Heart left ventricle (tissue), 13 donors: ENCODE data around the gene FAM163A.

Experiments
- POLR2A ChIP-seq, 2 donors: fragments of 450-650 bp; IDR thresholded peaks; one replicate each; pipeline ENCODE4 v1.6.1; 2017; ENCODE audit warnings: antibody characterized with exemption in 2 of 2, mild to moderate bottlenecking in 2 of 2, moderate library complexity in 2 of 2
- TF ChIP-seq, protein P1 (sequence below), 12 donors: fragments of 200-600 bp; sonication (generic) in 4 of 12; IDR thresholded peaks; one replicate each; pipeline versions ENCODE4 v1.5.0 to v1.8.0; 2018 to 2022; ENCODE audit warnings: antibody characterized with exemption in 12 of 12, mild to moderate bottlenecking in 5 of 12
- donor health status: ischemic (EF 13 %, LVEDD 7.1; RV severe dilation, severe dysfunction).
- donor health status: DM: no; HTN: yes; CAD: no.
- donor health status: DM: no; HTN: no; CAD: no.
- donor health status: ischemic (EF 25% LVEDD 6.9; RV normal size, moderate dysfunction).
- donor health status: ischemic (EF 25% LVEDD 5.7; RV mildly dilated, moderate dysfunction).
- donor health status: ischemic (EF 35%, LVEDD 5.7; RV mildly dilated, moderate dysfunction).
- donor health status: nonischemic (EF 11% LVEDD 7.7; RV severe dilation, severe dysfunction).
- donor health status: DM: yes; HTN: yes; CAD: no.
- donor health status: PGD.
- donor health status: ischemic (EF 29% LVEDD 5.4; RV normal size, mild dysfunction).
- donor health status: nonischemic (EF 23%, LVEDD 6.1; RV moderate dilation, normal function).

DNA sequence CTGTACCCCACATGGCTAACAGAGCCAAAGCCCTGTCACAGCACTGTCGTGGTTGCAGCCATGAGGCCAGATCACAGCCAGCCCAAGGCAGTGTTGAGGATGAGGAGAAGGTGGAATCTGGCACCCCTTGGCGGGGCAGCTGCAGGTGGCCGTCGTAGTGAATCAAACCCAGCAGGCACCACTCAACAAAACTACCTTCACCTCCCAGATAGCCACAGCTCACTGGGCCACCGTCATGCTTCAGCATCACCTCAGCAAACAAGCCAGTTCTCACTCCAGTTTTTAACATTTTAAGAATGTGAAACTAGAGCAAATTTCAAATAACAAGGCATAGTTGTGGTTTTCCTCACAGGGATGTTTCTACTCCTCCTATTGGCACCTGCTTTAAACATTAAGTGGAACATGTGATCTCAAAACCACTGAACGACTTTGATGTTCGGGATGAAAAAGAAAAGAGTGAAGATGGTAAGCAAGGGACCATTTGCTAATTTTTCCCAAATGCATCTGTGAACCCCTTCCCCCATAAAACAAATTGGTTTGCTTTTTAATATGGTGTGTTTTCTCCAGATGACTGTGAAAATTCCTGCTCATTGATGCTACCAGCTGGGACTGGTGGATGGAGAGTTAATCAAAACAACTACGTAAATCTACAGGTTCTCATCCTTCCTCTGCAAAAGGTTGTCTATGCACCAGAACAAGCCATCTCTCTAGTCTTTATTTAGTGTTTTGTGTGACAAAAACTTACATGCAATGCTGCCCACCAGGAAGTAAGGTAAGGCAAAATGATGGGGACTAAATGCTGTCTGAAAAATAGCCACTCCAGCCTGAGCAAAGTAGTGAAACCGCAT lies 89.0 kb downstream of the FAM163A start:
- TF ChIP-seq, protein P1, sequence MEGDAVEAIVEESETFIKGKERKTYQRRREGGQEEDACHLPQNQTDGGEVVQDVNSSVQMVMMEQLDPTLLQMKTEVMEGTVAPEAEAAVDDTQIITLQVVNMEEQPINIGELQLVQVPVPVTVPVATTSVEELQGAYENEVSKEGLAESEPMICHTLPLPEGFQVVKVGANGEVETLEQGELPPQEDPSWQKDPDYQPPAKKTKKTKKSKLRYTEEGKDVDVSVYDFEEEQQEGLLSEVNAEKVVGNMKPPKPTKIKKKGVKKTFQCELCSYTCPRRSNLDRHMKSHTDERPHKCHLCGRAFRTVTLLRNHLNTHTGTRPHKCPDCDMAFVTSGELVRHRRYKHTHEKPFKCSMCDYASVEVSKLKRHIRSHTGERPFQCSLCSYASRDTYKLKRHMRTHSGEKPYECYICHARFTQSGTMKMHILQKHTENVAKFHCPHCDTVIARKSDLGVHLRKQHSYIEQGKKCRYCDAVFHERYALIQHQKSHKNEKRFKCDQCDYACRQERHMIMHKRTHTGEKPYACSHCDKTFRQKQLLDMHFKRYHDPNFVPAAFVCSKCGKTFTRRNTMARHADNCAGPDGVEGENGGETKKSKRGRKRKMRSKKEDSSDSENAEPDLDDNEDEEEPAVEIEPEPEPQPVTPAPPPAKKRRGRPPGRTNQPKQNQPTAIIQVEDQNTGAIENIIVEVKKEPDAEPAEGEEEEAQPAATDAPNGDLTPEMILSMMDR (IDR thresholded peaks at IDR 0.05), result no peak
- no peak for TF ChIP-seq POLR2A (IDR thresholded peaks at IDR 0.05)
